Esophagus (tissue), 2 donors: ENCODE results near the gene DHX29. TPM values are rescaled to one million over a fixed set of nuclear protein-coding genes. Genes with fewer than 3 reads are reported as not detected.

Source experiments
- H3K27ac ChIP-seq, 2 donors: one replicate each; pipeline ENCODE4 v1.5.1; 2013; ENCODE audit warnings: low read depth in 2 of 2, mild to moderate bottlenecking in 2 of 2, inconsistent platforms in 1 of 2, low read length in 1 of 2, moderate library complexity in 1 of 2
- H3K27me3 ChIP-seq, 2 donors: one replicate each; pipeline ENCODE4 v1.6.1; 2013; ENCODE audit warnings: low read length in 2 of 2, control low read depth in 1 of 2, mild to moderate bottlenecking in 1 of 2; ENCODE audit not compliant: insufficient read depth in 2 of 2, control insufficient read depth in 1 of 2
- H3K36me3 ChIP-seq, 2 donors: one replicate each; pipeline ENCODE4 v1.6.1; 2013; ENCODE audit warnings: low read length in 1 of 2; ENCODE audit not compliant: control insufficient read depth in 2 of 2, insufficient read depth in 2 of 2
- H3K4me1 ChIP-seq, 2 donors: one replicate each; pipeline ENCODE4 v1.6.1; 2013; ENCODE audit warnings: low read length in 1 of 2; ENCODE audit not compliant: control insufficient read depth in 2 of 2, insufficient read depth in 2 of 2
- H3K4me3 ChIP-seq, 2 donors: one replicate each; pipeline ENCODE4 v1.5.1; 2013; ENCODE audit warnings: low read length in 2 of 2, mild to moderate bottlenecking in 2 of 2, low read depth in 1 of 2, moderate library complexity in 1 of 2
- H3K9me3 ChIP-seq, 2 donors: one replicate each; pipeline ENCODE4 v1.6.1; 2013; ENCODE audit warnings: mild to moderate bottlenecking in 2 of 2, low read depth in 1 of 2, low read length in 1 of 2, moderate library complexity in 1 of 2; ENCODE audit not compliant: control insufficient read depth in 2 of 2, insufficient read depth in 1 of 2
- WGBS, 2 donors: extraction: QIAGEN DNeasy Blood & Tissue Kit; methylation state at CpG; one replicate each; pipeline ENCODE4 v1.1.7; 2013; 5-methylcytosine and 5-hydroxymethylcytosine counted together
- polyA plus RNA-seq, 2 donors: library from polyadenylated mRNA; stranded (reverse); fragments of 200-250 nt; gene quantifications; one replicate each; pipeline ENCODE4 v1.2.3, GENCODE V29; 2013
- donor health status: healthy with polysubstance abuse.
- donor health status: Bipolar disorder and iron deficiency.

Gene DHX29
- polyA plus RNA-seq, 2 donors: 5.0 to 11.0 TPM

- Histone ChIP-seq H3K4me1 (no peaks in the 10 kb centered on the region), H3K9me3 (no peaks in the 10 kb centered on the region), H3K27me3 (no peaks in the 10 kb centered on the region), H3K36me3 (no peaks in the 10 kb centered on the region), H3K27ac (no peak overlapping the region), H3K4me3 (no peak overlapping the region)
- WGBS, 2 donors: 97 to 98% methylated on average over 2 of the region's 2 CpGs
These were observed 6.6 kb downstream of the DHX29 start for GRCh38 chr5:55300890-55301289.

- H3K27ac ChIP-seq: no peak overlapping the region
- WGBS, 2 donors: 99 to 100% methylated on average over 1 of the region's 1 CpG
- H3K27me3 ChIP-seq: no peaks in the 10 kb centered on the region
- no peaks in the 10 kb centered on the region for H3K4me1 ChIP-seq
- H3K4me3 ChIP-seq: no peak overlapping the region
- H3K9me3 ChIP-seq: peaks cover 0 to 2% of the 10 kb centered on the region in 2 donors
- H3K36me3 ChIP-seq: peaks cover 0 to 5% of the 10 kb centered on the region in 2 donors
These were observed 12.6 kb downstream of the DHX29 start for GRCh38 chr5:55294935-55295334.

GRCh38 chr5:55290991-55291390, 16.5 kb downstream of the DHX29 start:
- H3K27ac ChIP-seq: no peak overlapping the region
- peaks cover 0 to 5% of the 10 kb centered on the region in 2 donors for H3K36me3 ChIP-seq
- no peaks in the 10 kb centered on the region for H3K4me1 ChIP-seq
- H3K4me3 ChIP-seq: no peak overlapping the region
- 85 to 90% methylated on average over 2 of the region's 2 CpGs for WGBS, 2 donors
- H3K27me3 ChIP-seq: no peaks in the 10 kb centered on the region
- peaks cover 0 to 2% of the 10 kb centered on the region in 2 donors for H3K9me3 ChIP-seq

- Histone ChIP-seq H3K36me3 (peaks cover 1 to 4% of the 10 kb centered on the region in 2 donors), H3K4me3 (no peak overlapping the region), H3K27ac (no peak overlapping the region), H3K4me1 (no peaks in the 10 kb centered on the region), H3K9me3 (peaks cover 0 to under 1% of the 10 kb centered on the region in 2 donors), H3K27me3 (no peaks in the 10 kb centered on the region)
These were observed 17.7 kb downstream of the DHX29 start for GRCh38 chr5:55289808-55290207.

- Histone ChIP-seq H3K9me3 (no peaks in the 10 kb centered on the region), H3K36me3 (peaks cover 2 to 5% of the 10 kb centered on the region in 2 donors)
- WGBS, 2 donors: 65 to 85% methylated on average over 1 of the region's 1 CpG
These were observed 21.0 kb downstream of the DHX29 start for GRCh38 chr5:55286411-55286933.

GRCh38 chr5:55278778-55279177, 28.7 kb downstream of the DHX29 start:
- Histone ChIP-seq H3K27ac (no peak overlapping the region), H3K36me3 (peaks cover 8 to 12% of the 10 kb centered on the region in 2 donors), H3K4me1 (no peaks in the 10 kb centered on the region), H3K27me3 (no peaks in the 10 kb centered on the region), H3K9me3 (no peaks in the 10 kb centered on the region), H3K4me3 (no peak overlapping the region)
- 85 to 95% methylated on average over 4 of the region's 4 CpGs for WGBS, 2 donors

More at GRCh38 chr5:55286411-55286933, 21.0 kb downstream of the DHX29 start:
- no peak overlapping the region for H3K4me3 ChIP-seq
- no peak overlapping the region for H3K27ac ChIP-seq
- no peaks in the 10 kb centered on the region for H3K27me3 ChIP-seq
- no peaks in the 10 kb centered on the region for H3K4me1 ChIP-seq

- 67 to 87% methylated on average over 1 of the region's 1 CpG for WGBS, 2 donors
- no peaks in the 10 kb centered on the region for H3K9me3 ChIP-seq
- no peak overlapping the region for H3K27ac ChIP-seq
- peaks cover 10% of the 10 kb centered on the region in 2 donors for H3K36me3 ChIP-seq
- no peaks in the 10 kb centered on the region for H3K27me3 ChIP-seq
- H3K4me3 ChIP-seq: no peak overlapping the region
- H3K4me1 ChIP-seq: no peaks in the 10 kb centered on the region
These were observed 30.7 kb downstream of the DHX29 start for GRCh38 chr5:55276771-55277170.

GRCh38 chr5:55258339-55258738, 49.2 kb downstream of the DHX29 start:
- Histone ChIP-seq H3K27ac (no peak overlapping the region), H3K36me3 (peaks cover 3 to 5% of the 10 kb centered on the region in 2 donors), H3K27me3 (no peaks in the 10 kb centered on the region), H3K4me3 (no peak overlapping the region), H3K9me3 (no peaks in the 10 kb centered on the region), H3K4me1 (no peaks in the 10 kb centered on the region)
- 93 to 95% methylated on average over 3 of the region's 3 CpGs for WGBS, 2 donors

- 89 to 90% methylated on average over 4 of the region's 4 CpGs for WGBS, 2 donors
- Histone ChIP-seq H3K9me3 (no peaks in the 10 kb centered on the region), H3K4me1 (no peaks in the 10 kb centered on the region), H3K27ac (no peak overlapping the region), H3K27me3 (no peaks in the 10 kb centered on the region), H3K36me3 (peaks cover 0 to 3% of the 10 kb centered on the region in 2 donors), H3K4me3 (no peak overlapping the region)
These were observed 52.7 kb downstream of the DHX29 start for GRCh38 chr5:55254802-55255201.

- WGBS, 2 donors: 59 to 74% methylated on average over 1 of the region's 1 CpG
- no peak overlapping the region for H3K27ac ChIP-seq
- H3K36me3 ChIP-seq: peaks cover 0 to under 1% of the 10 kb centered on the region in 2 donors
- no peaks in the 10 kb centered on the region for H3K27me3 ChIP-seq
- H3K9me3 ChIP-seq: peaks cover 0 to 2% of the 10 kb centered on the region in 2 donors
- H3K4me3 ChIP-seq: no peak overlapping the region
- H3K4me1 ChIP-seq: no peaks in the 10 kb centered on the region
These were observed 57.4 kb downstream of the DHX29 start for GRCh38 chr5:55250064-55250463.
